ENCODE data around the gene SKAP1.
"Not testable (repeated sequence)": the region's sequence is repeated elsewhere in the genome, so short reads cannot be mapped to it uniquely, and the experiment has no call there.

Gene SKAP1

DNA sequence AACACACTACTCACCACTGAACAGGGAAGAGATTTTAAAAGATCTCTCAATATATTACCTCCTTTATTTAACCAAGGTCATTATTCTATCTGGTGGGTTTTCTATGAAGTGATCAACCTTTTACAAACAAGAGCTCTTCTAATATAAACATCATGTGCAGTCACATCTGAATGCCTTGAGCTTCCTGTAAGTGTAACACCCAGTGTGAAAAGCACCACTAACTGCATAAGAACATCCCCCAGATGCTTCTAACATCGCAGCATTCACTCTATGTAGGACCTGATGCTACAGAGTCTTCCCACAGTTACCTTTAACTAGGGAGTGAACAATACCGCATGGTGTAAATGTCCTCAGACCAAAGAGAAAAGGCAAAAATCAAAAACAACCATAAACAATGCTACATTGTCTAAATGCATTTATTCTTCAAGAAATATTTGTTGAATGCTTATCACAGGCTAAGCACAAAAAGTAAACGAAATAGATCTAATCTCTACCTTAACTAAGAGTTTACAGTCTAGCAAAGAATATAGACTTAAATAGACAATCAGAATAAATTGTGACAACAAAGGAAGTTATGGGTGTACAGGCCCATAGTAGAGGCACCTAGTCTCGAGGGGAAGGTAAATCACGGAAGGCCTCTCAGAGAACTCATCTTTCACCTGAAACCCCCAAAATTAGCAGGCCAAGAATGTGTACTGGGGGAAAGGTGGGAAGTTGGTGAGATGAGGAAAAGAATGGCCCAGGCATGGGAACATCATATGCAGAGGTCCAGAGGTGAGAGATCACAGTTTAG is 16.2 kb downstream of the SKAP1 start:
- DNase-seq (ENCODE audit: low spot score) = no peak

DNA sequence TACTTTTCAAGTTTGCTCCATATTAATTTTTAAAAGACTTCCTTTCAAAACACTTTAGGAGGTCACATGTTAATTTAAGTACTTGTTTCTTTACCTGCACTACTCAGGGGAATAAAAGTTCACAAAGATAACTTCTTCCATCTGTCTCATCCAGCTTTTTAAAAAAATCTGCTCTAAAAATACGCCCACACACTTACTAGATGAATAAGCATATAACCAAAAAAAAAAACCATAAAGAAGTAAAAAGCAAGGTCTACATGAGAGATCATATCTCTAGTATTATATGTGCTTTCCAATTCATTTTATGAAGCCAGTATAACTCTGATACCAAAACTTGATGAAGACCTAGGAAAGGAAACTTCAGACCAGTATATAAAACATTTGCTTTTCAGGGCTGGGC is 17.2 kb downstream of the SKAP1 start:
- DNase-seq (ENCODE audit: low spot score) = no peak

DNA sequence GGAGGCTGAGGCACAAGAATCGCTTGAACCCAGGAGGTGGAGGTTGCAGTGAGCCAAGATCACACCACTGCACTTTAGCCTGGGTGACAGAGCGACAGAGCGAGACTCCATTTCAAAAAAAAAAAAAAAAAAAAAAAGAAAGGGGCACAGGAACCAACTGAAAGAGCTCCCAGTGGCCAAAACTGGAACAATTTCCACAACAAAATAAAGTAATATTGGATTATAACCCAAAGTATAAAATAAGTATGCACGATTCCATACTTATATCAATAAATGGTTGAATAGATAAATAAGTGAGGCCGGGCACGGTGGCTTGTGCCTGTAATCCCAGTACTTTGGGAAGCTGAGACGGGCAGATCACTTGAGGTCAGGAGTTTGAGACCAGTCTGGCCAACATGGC is 19.2 kb downstream of the SKAP1 start:
- not testable (repeated sequence) for DNase-seq (ENCODE audit: low spot score)

DNA sequence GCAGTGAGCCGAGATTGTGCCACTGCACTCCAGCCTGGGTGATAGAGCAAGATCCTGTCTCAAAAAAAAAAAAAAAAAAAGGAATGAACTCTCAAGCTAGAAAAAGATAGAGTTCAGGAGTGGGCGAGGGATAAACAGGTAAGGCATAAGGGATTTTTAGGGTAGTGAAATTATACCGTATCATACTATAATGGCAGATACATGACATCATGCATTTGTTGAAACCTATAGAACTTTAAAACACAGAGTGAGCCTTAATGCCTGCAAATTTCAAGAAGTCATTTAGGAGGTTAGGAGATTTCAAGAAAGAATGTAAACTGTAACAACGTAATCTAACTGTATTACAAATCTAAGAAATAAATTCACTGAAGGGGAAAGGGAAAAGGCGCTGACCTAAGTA is 20.4 kb downstream of the SKAP1 start:
- no peak for DNase-seq (ENCODE audit: low spot score)

DNA sequence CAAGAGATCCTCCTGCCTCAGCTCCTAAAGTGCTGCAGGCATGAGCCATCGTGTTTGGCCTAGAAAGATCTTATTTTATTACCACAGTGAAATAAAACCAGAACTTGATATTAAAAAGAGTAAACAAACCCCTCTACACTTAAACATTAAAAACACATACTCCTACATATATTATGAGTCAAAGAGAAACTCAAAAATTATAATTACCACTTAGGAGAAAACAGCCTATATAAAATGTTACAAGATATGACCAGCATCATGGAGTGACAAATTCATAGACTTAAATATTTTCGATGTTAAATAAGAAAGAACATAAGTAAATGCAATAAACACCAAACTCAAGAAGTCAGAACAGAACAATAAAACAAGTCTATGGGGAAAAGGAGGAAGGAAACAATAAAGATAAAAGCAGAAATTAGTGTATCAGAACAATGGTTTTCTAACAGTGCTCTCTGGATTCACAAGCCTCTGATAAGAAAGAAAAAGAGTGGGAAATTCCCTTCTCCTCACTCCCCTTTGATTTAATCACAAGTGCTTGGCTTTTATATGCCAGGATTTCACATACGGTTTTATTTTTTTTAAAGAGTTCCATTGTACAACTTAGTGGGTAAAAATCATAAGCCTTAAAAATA is 23.0 kb downstream of the SKAP1 start:
- DNase-seq (ENCODE audit: low spot score) = no peak

DNA sequence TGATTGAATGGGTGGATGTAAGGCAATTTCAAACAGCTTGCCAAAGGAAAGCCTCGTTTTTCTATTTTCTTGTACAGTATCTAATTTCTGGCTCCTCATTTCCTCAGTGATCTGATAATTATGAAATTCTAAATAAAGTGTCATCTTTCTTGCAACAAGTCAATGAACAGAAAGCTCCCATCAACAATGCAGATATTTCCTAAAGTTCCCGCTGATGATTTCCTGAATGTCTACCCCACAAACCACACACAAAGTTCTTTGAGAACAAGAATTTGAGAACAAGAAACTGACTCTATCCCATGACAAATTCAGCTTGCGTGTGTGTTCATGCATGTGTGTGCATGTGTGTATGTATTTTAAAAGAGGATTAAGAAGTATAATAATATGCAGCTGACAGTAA is 35.2 kb downstream of the SKAP1 start:
- no peak for DNase-seq (ENCODE audit: low spot score)

DNA sequence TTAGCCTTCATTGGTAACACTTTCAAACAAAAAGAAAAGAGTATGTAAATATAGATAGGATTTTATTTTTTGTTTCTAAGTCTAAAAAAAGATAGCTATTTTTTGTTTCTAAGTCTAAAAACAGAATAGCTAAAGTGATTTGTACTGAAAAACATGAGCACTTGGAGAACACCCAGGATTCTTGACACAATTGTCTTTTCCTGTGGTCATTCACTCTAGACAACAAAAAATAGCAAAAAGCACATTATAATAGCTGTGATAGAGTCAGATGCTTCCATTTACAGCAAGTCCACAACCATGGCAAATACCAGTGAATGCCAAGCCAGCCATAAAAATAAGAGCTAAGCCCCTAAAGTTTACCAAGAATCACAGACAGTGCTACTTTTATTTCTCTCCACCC is 36.7 kb downstream of the SKAP1 start:
- no peak for DNase-seq (ENCODE audit: low spot score)

DNA sequence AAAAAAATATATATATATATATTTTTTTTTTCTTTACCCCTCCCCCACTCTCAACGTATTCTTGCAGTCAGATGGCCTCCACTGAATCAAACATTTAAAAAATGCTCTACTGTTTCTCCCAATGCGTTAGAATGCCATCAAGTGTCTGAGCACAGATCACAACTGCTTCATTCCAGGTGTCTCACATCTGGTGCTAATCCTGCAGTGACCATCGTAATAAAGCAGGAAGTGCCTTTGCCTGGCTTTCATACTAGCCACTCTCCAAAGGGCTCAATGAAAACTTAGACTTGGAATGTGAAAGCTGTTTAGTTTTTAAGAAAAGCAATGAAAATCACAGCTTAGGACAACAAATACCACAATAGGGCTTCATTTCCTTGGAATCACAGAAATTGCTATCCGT is 37.2 kb downstream of the SKAP1 start:
- DNase-seq (ENCODE audit: low spot score) = no peak

DNA sequence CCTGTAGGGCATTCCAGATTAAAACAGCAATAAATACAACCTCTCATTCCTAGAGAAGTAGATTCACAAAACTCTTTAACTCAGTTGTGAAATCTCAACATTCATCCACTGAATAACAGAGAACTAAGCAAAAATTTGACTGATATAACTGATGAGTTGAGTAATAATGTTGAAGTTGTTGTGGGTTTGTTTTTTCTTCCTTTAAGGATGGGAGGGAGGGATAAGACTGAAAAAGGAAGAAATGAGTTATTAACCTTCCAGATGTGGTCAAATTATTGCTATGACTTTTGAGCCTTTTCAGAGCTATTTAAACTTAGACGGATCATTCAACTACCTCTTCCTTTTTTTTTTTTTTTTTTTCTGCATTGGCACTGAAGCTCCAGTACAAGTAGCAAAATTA is 38.6 kb downstream of the SKAP1 start:
- no peak for DNase-seq (ENCODE audit: low spot score)

DNA sequence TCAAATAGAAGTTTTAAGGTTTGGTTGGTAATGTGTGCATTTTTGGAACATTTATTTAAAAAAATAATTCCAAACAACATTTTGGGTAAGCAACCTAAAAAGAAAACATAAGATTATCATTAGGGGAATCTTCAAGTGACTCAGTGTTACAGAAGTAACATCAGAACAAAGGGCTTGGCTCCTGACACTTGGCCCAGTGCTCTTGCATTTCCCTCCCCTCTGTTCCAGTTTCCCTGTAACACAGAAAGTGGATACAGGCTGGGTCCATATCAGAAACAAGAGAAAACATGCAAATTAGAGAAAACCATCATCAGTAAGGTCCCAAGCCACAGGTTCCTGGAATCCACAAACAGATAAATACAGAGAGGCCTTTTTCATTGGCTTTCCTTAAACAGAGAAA is 40.1 kb downstream of the SKAP1 start:
- no peak for DNase-seq (ENCODE audit: low spot score)

DNA sequence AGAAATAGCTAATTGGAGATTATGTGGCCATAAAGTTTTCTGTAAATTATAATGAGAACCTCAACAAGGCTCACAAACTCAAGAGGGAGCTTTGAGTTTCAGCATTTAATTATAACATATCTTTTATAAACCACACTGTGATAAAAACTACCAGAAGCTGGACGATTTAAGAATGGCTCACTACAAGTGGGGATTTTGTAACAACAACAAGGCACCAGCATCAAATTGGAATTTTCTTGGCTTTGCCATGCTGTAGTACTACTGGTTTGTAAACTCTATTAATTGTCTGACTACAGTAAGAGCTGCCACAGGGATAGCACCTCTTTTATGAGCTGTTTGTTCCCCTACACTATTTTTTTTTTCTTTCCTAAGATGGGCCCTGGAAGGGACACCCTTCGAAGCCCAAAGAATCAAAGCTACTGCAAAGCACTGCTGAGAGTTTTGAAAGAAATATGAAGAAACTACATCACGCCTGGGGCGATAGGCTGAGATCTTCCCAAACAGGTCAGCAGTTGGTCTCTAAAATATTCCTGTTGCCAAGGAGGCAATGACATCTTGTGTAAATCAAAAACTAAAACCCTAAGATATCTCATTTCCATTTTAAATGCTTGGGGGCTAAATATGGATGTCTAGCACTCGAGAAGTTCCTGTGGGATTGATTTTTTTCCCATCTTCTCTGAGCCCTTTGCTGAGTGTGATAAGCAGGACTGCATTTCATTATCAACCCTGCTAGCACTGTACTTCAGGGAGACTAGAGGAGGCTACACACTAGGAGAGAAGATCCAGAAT is 40.9 kb downstream of the SKAP1 start:
- DNase-seq (ENCODE audit: low spot score) = no peak

DNA sequence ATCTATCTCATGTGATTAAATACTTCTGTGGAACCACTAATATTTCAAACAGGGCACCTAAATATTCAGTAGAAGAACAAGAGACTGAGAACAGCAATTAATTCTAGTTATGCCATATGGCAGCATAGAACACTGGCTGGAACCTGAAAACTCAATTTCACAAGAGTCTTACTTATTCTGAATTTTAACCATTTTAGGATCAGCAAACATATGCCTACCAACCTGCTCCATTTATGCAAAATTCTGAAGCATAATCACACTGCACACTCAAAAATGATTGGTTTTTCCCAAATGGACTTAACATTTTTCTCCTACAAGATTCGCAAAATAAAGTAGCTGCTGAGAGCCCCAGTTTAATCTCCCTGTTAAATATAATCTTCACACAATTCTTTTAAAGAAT is 43.2 kb downstream of the SKAP1 start:
- DNase-seq (ENCODE audit: low spot score) = no peak

DNA sequence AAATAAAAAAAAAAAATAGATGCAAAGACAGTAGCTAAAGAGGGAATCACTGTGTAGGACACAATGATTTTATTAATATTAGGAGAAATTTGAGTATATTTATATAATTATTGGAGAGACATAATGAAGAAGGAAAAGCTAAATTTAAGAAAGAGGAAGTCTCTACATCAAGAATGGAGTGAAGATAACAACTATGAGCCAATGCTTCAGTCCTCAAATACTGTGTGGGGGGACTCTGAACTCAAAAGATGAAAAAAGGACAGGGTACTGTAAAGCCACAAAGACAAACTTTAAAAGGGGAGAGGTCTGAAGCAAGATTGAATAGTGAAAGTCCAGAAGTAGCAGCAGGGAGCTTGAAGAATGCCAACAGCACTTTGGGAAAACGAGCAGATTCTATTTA is 44.7 kb downstream of the SKAP1 start:
- DNase-seq (ENCODE audit: low spot score) = no peak

DNA sequence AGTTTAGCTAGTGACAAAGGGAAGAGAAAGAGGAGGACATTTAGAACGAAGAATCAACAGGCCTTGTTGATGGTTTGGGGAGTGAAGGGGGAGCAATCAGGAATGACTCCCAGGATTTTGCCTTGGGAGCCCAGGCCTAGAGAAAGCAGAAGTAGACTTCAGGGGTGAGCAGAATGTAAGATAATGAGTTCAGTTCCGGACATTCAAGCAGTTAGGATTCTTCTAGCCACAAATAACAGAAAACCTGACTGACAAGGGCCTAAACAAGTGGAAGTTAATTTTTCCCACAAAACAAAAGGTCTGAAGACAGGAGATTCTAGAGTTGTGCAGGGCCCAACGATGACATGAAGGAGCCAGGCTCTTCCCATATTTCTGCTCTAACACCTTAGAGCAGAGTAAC is 45.9 kb downstream of the SKAP1 start:
- DNase-seq (ENCODE audit: low spot score) = no peak

DNA sequence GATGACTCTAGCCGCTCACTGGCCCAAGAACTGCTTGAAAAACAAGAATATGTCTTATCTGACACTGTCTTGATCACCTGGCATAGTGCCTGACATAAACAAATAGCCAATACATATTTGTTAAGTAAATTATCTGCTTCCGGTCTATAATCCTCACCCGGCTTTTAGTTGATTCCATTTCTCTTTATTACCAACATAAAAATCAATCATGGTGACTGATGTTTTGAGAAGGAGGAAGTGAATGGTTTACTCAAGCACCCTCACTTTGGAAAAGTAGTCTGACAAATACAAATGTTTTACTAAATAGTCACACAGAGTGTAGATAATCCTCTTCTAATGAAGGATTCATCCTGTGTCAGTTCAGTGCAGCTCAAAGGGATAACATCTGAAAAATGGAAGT is 47.0 kb downstream of the SKAP1 start:
- DNase-seq (ENCODE audit: low spot score) = no peak

DNA sequence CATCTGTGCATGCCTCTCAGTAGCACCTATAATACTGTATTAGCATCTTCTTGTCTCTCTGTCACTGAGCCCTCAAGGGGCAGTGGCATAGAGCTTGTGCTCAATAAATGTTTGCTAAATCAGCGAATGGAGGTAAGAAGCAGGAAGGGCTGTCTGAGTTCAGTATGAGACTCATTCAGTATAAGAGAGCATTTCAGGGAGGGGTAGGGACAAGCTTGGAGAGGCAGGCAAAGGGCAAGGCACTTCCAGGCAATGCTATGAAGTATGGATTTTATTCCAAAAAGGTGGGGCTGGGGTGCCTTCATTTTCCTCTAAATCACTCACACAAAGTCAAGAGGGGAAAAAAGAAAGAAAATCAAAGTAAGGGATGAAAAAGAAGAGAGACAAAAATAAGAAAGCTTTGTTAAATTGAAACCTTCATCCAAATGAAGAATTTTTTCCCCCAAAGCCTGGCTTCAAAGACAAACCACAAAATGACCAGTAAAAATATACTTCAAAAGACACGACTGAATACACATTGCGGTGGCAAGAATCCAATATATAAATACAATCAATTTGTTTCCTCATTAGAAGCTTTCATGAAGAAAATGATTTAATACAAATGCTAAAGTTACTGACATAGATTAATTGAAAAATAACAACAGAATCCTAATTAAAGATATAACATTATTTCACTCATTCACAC is 51.2 kb downstream of the SKAP1 start:
- DNase-seq (ENCODE audit: low spot score) = no peak

DNA sequence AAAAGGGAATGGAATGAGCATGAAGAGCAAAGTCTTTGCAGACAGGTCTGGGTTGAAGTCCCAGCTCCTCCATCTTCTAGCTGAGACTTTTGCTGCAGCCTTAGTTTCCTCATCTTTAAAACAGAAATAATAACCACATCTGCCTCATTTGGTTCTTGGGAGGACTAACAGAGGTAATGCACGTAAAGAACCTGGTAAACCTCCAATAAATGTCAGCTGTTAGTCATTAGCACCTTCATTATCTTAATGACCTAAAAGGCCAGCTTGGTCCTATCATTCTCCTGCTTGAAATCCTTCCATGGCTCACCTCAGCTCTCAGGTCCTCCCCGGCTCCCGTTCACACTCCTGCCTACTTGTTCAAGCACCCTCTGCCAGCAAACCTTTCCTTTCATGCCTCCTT is 51.8 kb downstream of the SKAP1 start:
- DNase-seq (ENCODE audit: low spot score) = no peak

DNA sequence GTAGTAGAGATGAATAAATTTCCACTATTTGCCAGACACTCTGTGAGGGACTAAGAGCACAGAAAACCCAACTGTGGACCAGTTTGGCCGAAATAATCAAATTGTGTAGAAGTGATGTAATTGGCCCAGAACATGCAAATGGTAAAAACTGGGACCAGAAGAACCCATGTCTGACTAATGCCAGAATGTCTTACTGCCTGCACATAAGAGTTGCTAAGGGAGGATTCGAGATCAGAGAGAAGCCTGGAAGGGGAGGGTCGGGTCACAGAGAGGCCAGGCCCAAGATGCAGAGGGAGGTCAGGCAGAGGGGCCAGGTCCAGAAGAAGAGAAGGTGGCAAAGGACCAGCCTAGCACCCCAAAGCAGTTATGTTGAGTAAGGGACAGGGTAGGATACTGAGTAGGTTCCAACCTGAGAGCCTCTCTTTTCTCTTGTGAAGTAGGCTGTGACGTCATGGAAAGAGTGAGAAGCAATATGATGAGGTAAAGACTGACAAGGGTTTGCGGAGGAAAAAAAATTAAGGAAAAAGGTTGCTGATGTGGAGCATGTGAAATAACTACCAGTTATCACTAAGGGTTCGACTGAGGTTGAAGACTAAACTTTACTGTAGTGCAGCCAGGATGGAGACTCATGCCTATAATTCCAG is 53.2 kb downstream of the SKAP1 start:
- DNase-seq (ENCODE audit: low spot score) = no peak

DNA sequence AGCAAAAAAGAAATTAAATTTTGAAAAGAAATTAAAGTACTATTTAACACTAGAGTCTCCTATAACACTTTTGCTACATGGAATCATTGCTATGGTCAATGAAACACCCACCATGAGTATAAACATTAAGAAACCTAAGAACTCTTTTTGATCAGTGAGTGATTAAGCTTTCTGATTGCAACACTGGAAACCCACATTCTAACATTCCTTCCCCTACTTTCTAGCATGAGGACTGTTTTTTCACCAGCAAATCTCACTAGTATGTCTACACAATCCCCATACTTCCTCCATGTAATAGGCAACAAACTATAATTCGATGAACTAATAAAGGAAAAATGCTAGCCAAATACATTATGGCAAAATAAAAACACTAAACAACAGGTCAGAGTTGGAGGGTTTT is 54.7 kb downstream of the SKAP1 start:
- DNase-seq (ENCODE audit: low spot score) = no peak

DNA sequence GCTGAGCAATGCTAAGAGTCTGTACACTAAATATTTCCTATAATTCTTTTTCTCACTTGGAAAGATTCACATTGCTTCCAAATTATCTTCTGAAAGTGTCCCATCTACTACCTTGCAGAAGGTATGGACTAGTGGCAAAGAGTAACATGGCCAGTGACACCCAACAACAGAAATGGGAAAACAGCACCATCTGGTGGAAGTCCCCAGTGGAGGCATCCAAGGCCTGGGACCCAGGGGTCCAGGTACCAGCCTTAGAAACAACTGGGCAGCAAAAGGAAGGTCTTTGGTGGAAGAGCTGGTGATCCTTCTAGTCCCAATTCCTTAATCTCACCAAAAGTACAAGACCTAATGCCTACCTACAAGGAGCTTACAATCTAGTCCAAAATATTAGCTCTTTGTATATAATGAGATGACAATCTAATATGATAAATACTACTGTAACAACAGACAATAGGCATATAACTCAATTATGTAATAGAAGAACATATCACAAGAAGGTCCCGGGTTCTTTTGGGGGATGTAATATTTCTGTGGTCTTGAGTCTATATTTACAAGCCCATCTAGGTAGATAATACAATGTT is 55.3 kb downstream of the SKAP1 start:
- DNase-seq (ENCODE audit: low spot score) = no peak

DNA sequence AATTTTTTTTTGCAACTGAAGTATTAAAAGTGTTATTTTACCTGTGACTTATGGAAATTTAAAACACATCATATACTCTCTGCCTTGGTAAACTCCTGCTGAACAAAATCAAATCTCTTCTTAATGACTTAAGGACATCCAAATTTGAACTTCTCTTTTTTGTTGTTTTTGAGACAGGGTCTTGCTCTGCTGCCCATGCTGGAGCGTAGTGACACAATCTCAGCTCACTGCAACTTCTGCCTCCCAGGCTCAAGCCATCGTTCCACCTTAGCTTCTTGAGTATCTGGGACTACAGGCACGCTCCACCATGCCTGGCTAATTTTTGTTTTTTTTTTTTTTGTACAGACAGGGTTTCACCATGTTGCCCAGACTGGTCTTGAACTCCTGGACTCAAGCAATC is 56.1 kb downstream of the SKAP1 start:
- DNase-seq (ENCODE audit: low spot score) = no peak
